GM19099 (cell line): ENCODE data around the gene FRYL.

Experiments
- POLR2A ChIP-seq: IDR thresholded peaks from 3 replicates; pipeline ENCODE4 v1.6.1; 2011; ENCODE audit warnings: low read depth; ENCODE audit not compliant: insufficient read length; ENCODE audit errors: extremely low read depth

The FRYL gene

GRCh38 chr4:48718818-48719465 lies 61.1 kb downstream of the FRYL start:
- TF ChIP-seq POLR2A = no peak

GRCh38 chr4:48710446-48711209 lies 69.5 kb downstream of the FRYL start:
- TF ChIP-seq POLR2A = no peak

- no peak for TF ChIP-seq POLR2A
Observed at GRCh38 chr4:48709901-48710300, 70.2 kb downstream of the FRYL start.

- no peak for TF ChIP-seq POLR2A
Observed at GRCh38 chr4:48708610-48709009, 71.5 kb downstream of the FRYL start.

- TF ChIP-seq POLR2A = no peak
Observed at GRCh38 chr4:48706736-48707135, 73.3 kb downstream of the FRYL start.

- no peak for TF ChIP-seq POLR2A
Observed at GRCh38 chr4:48705609-48706008, 74.5 kb downstream of the FRYL start.

GRCh38 chr4:48704091-48704802 lies 75.8 kb downstream of the FRYL start:
- TF ChIP-seq POLR2A = no peak

GRCh38 chr4:48699475-48699874 lies 80.6 kb downstream of the FRYL start:
- TF ChIP-seq POLR2A = no peak

GRCh38 chr4:48698029-48698971 lies 81.8 kb downstream of the FRYL start:
- no peak for TF ChIP-seq POLR2A

- no peak for TF ChIP-seq POLR2A
Observed at GRCh38 chr4:48694824-48695223, 85.3 kb downstream of the FRYL start.

GRCh38 chr4:48693856-48694574 lies 86.1 kb downstream of the FRYL start:
- TF ChIP-seq POLR2A = no peak

GRCh38 chr4:48692897-48693296 lies 87.2 kb downstream of the FRYL start:
- TF ChIP-seq POLR2A = no peak

- no peak for TF ChIP-seq POLR2A
Observed at GRCh38 chr4:48692044-48692443, 88.0 kb downstream of the FRYL start.

- TF ChIP-seq POLR2A = no peak
Observed at GRCh38 chr4:48688953-48689352, 91.1 kb downstream of the FRYL start.
